Bronchial smooth muscle cell (primary cell): ENCODE results near the gene PLAA. TPM values are rescaled to one million over a fixed set of nuclear protein-coding genes. Genes with fewer than 3 reads are reported as not detected.

Experiments
- total RNA-seq: library from RNA; depleted of rRNA; stranded (reverse); fragments of >200 nt; gene quantifications from 2 replicates; pipeline ENCODE4 v1.2.1, GENCODE V29; 2014

Gene PLAA
- total RNA-seq: 29.9 and 44.8 TPM in 2 replicates

GRCh38 chr9:26946753-26947727 is at the start of gene PLAA:
Gene PLAA (minus strand): TSS chr9:26947242. CDS start chr9:26947045, 197 bp downstream.

GRCh38 chr9:26955921-26956859 is 9.1 kb upstream of the PLAA start, which contains the start of gene IFT74:
Gene IFT74 (plus strand): TSS chr9:26956412. CDS start chr9:26961968, 5,556 bp downstream.

GRCh38 chr9:26892251-26893029 is 54.6 kb downstream of the PLAA start, which contains the start of gene CAAP1:
Gene CAAP1 (minus strand): TSS chr9:26892802. CDS start chr9:26892715, 87 bp downstream.

Other genes starting within 250 kb of the PLAA start
- gene CAAP1, start 54.4 kb downstream of the PLAA start, total RNA-seq: 10.4 and 12.2 TPM in 2 replicates
- 10.0 and 15.4 TPM in 2 replicates for gene IFT74, start 9.2 kb upstream of the PLAA start, total RNA-seq
- not detected in 2 replicates for gene LRRC19, start 58.4 kb upstream of the PLAA start, total RNA-seq
- gene TEK, start 162.0 kb upstream of the PLAA start, total RNA-seq: 0.43 and 15.6 TPM in 2 replicates